CD14-positive monocyte (primary cell): Measurements from ENCODE around the gene VSIG10L. TPM values are rescaled to one million over a fixed set of nuclear protein-coding genes. Genes with fewer than 3 reads are reported as not detected.

Experiments
- DNase-seq, 3 donors: peaks; one replicate each; pipeline ENCODE4 v3.0.0-alpha.2; 2011 to 2022
- H2AFZ ChIP-seq: 2 replicates; pipeline ENCODE4 v1.6.0; 2012; ENCODE audit warnings: mild to moderate bottlenecking, low read depth, low read length, inconsistent platforms; ENCODE audit not compliant: insufficient read depth, poor library complexity, severe bottlenecking
- H3K27ac ChIP-seq, 2 donors: 1 replicate in 1 of 2; 2 replicates in 1 of 2; pipeline ENCODE4 v1.5.1; 2012 to 2013; ENCODE audit warnings: low read length in 2 of 2, control low read depth in 1 of 2, inconsistent platforms in 1 of 2, low read depth in 1 of 2, mild to moderate bottlenecking in 1 of 2
- H3K27me3 ChIP-seq, 2 donors: one replicate each; pipeline versions ENCODE4 v1.6.0 to v1.6.1; 2011 to 2013; ENCODE audit warnings: low read length in 2 of 2; ENCODE audit not compliant: control insufficient read depth in 2 of 2, insufficient read depth in 2 of 2
- H3K36me3 ChIP-seq, 2 donors: replicated peaks in 1 of 2; 1 replicate in 1 of 2; 2 replicates in 1 of 2; pipeline versions ENCODE4 v1.5.1 to v1.6.1; 2012 to 2013; ENCODE audit warnings: low read length in 2 of 2, control low read depth in 1 of 2, inconsistent platforms in 1 of 2, mild to moderate bottlenecking in 1 of 2; ENCODE audit not compliant: insufficient read depth in 2 of 2, control insufficient read depth in 1 of 2
- H3K4me1 ChIP-seq, 2 donors: 1 replicate in 1 of 2; 2 replicates in 1 of 2; pipeline versions ENCODE4 v1.5.1 to v1.6.1; 2012 to 2013; ENCODE audit warnings: low read length in 2 of 2, control low read depth in 1 of 2, inconsistent platforms in 1 of 2, mild to moderate bottlenecking in 1 of 2, moderate library complexity in 1 of 2; ENCODE audit not compliant: insufficient read depth in 2 of 2, control insufficient read depth in 1 of 2
- H3K4me2 ChIP-seq: replicated peaks from 2 replicates; pipeline ENCODE3; 2012; ENCODE audit warnings: low read length, moderate library complexity, mild to moderate bottlenecking; ENCODE audit not compliant: poor library complexity, severe bottlenecking; ENCODE audit errors: extremely low read depth
- H3K4me3 ChIP-seq, 3 experiments: fragments of 200-600 bp in 1 of 3; sonication (generic) in 1 of 3; replicated peaks in 1 of 3; 1 replicate in 2 of 3; 2 replicates in 1 of 3; pipeline ENCODE4 v1.5.1; 2011 to 2013; ENCODE audit warnings: low read length in 3 of 3, mild to moderate bottlenecking in 3 of 3, control low read depth in 2 of 3, low read depth in 2 of 3, inconsistent platforms in 1 of 3, moderate library complexity in 1 of 3
- H3K79me2 ChIP-seq: 2 replicates; pipeline ENCODE4 v1.6.0; 2012; ENCODE audit warnings: mild to moderate bottlenecking, control low read depth, inconsistent platforms, low read length, moderate library complexity; ENCODE audit not compliant: insufficient read depth
- H3K9ac ChIP-seq: 2 replicates; pipeline ENCODE4 v1.6.0; 2017; ENCODE audit warnings: low read length, mild to moderate bottlenecking; ENCODE audit not compliant: insufficient read depth, poor library complexity, severe bottlenecking
- H3K9me3 ChIP-seq, 2 donors: replicated peaks in 1 of 2; 1 replicate in 1 of 2; 2 replicates in 1 of 2; pipeline versions ENCODE4 v1.5.1 to v1.6.1; 2012 to 2013; ENCODE audit warnings: low read length in 2 of 2, control low read depth in 1 of 2; ENCODE audit not compliant: control insufficient read depth in 1 of 2, insufficient read depth in 1 of 2
- H4K20me1 ChIP-seq: 2 replicates; pipeline ENCODE4 v1.6.0; 2012; ENCODE audit warnings: mild to moderate bottlenecking, low read length, control low read depth, moderate library complexity; ENCODE audit not compliant: insufficient read depth
- H3K27ac Mint-ChIP-seq, 7 donors: one replicate each; pipeline ENCODE4 v1.8.0; 2020; ENCODE audit warnings: mild to moderate bottlenecking in 7 of 7, mixed read lengths in 7 of 7, moderate library complexity in 6 of 7, inconsistent platforms in 2 of 7
- H3K27me3 Mint-ChIP-seq, 3 donors: one replicate each; pipeline ENCODE4 v1.8.0; 2021 to 2022; ENCODE audit warnings: low read depth in 3 of 3, mild to moderate bottlenecking in 3 of 3, mixed read lengths in 3 of 3, moderate library complexity in 3 of 3, inconsistent platforms in 1 of 3
- H3K36me3 Mint-ChIP-seq, 2 donors: one replicate each; pipeline ENCODE4 v1.8.0; 2020; ENCODE audit warnings: mixed read lengths in 2 of 2, inconsistent platforms in 1 of 2, mild to moderate bottlenecking in 1 of 2
- H3K4me1 Mint-ChIP-seq: one replicate; pipeline ENCODE4 v1.8.0; 2020; ENCODE audit warnings: mild to moderate bottlenecking, mixed read lengths
- H3K4me3 Mint-ChIP-seq, 2 donors: one replicate each; pipeline ENCODE4 v1.8.0; 2020; ENCODE audit warnings: mild to moderate bottlenecking in 2 of 2, mixed read lengths in 2 of 2, moderate library complexity in 1 of 2
- H3K9me3 Mint-ChIP-seq, 7 donors: one replicate each; pipeline ENCODE4 v1.8.0; 2020 to 2022; ENCODE audit warnings: mixed read lengths in 7 of 7, mild to moderate bottlenecking in 6 of 7, moderate library complexity in 6 of 7, inconsistent platforms in 2 of 7
- CTCF ChIP-seq: fragments of 200-600 bp; IDR thresholded peaks from one replicate; pipeline ENCODE4 v1.8.0; 2022; ENCODE audit warnings: antibody characterized with exemption, mild to moderate bottlenecking
- WGBS: methylation state at CpG from one replicate; pipeline ENCODE4 v1.1.5; 2013; ENCODE audit warnings: missing lambda C conversion rate; ENCODE audit not compliant: insufficient coverage; 5-methylcytosine and 5-hydroxymethylcytosine counted together
- intact Hi-C, 2 donors: fragments of 100-400 bp; cut with micrococcal nuclease; formaldehyde crosslinking; loops; one replicate each; pipeline versions ENCODE4 v1.15.0 to v1.15.1; 2023
- polyA plus RNA-seq, 3 donors: library from polyadenylated mRNA; depleted of rRNA in 1 of 3; unstranded in 2 of 3; stranded (reverse) in 1 of 3; fragments of 300-500 nt in 2 of 3; fragments of >200 nt in 1 of 3; fragmentation: Illumina TruSeq in 2 of 3; gene quantifications; 1 replicate in 2 of 3; 2 replicates in 1 of 3; pipeline ENCODE4 v1.2.3, GENCODE V29; 2012 to 2021

Gene VSIG10L
- polyA plus RNA-seq, 3 donors: 0.62 to 2.3 (median 0.73) TPM

DNA sequence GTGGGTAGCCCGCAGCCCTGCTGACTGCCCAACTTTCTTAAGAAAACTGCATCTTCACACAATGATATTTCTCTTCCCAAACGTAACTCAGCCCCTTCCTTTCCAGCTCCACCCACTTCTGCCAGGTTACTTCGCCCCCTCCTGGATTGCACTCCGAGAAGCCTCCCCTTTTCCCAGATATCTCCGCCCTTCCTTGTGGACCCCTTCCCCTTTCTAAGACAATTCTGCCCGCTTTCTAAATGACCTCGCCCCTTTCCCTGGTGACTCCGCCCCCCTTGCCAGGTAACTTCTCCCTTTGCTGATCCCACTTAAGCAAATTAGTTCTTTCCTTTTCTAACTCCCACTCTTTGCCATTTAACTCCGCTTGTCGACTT lies 2.6 kb downstream of the VSIG10L start:
- peak overlapping the region in 1 of 2 donors; percentile 57 for H3K27ac ChIP-seq
- Mint-ChIP-seq H3K4me3 (peak overlapping the region; percentile 89 to 97), H3K9me3 (peaks cover 0 to 4% (median 0%) of the 10 kb centered on the region in 7 donors), H3K27me3 (peaks cover 22 to 25% (median 23%) of the 10 kb centered on the region in 3 donors), H3K27ac (peak overlapping the region; percentile 78 to 96 (median 90)), H3K36me3 (peaks cover 3 to 6% of the 10 kb centered on the region in 2 donors), H3K4me1 (peaks cover 18% of the 10 kb centered on the region)
- DNase-seq: no peak
- peak overlapping the region; percentile 40 to 86 (median 55) for H3K4me3 ChIP-seq
- H4K20me1 ChIP-seq: no peaks in the 10 kb centered on the region
- H3K27me3 ChIP-seq: peaks cover 0 to 12% of the 10 kb centered on the region in 2 donors
- H2AFZ ChIP-seq: peak overlapping the region; percentile 87
- peak overlapping the region; percentile 85 for H3K4me2 ChIP-seq
- H3K36me3 ChIP-seq: no peaks in the 10 kb centered on the region
- H3K9me3 ChIP-seq: no peaks in the 10 kb centered on the region
- peaks cover 19 to 23% of the 10 kb centered on the region in 2 donors for H3K4me1 ChIP-seq
- intact Hi-C loops: loop anchor here (2.0 to 5.0 kb wide), 3 partner anchors 98 to 318 kb away; no protein-coding TSS in a partner anchor
- H3K9ac ChIP-seq: no peak overlapping the region
- no peak for TF ChIP-seq CTCF
- H3K79me2 ChIP-seq: no peaks in the 10 kb centered on the region
- 0% methylated on average over 9 of the region's 10 CpGs for WGBS

DNA sequence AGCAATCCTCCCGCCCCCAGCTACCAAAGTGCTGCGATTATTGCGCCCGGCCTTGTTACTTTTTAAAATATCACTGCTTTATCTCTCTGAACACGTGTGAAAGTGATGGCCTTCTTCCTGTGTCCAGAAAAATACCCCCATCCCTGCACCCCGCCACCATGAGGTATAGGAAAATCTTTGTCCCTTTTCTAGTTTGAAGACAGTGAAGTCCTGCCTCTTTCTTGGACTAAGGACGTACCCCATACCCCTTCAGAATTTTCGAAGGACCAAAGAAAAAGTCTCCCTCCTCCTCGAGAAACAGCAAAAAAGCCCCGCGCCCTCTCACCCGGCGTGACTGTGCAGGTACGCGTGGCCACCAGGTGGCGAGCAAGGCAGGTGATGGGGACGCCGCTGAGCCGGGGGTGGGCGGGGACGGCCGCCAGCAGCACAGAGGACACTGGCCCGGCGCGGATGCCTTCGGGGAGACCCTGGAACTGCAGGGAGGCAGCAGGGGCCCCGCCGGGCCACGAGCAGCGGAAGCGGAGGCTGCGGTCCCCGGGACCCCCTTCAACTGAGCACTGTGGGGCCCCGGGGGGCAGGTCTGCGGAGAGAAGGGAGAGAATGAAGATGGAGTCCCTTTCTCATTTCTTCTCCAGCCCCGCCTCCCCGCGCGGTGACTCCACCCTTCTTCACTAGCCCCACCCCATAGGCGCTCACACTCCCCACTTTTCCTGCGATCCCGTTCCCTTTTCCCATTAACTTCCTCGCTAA lies 3.2 kb downstream of the VSIG10L start:
- H3K4me2 ChIP-seq: peak overlapping the region; percentile 85
- peaks cover 0 to 12% of the 10 kb centered on the region in 2 donors for H3K27me3 ChIP-seq
- H3K9me3 ChIP-seq: no peaks in the 10 kb centered on the region
- H3K4me1 Mint-ChIP-seq: peaks cover 18% of the 10 kb centered on the region
- H3K79me2 ChIP-seq: no peaks in the 10 kb centered on the region
- H3K27ac Mint-ChIP-seq: peak overlapping the region; percentile 78 to 96 (median 90)
- peak overlapping the region; percentile 40 to 86 (median 55) for H3K4me3 ChIP-seq
- peaks cover 0 to 4% (median 2%) of the 10 kb centered on the region in 7 donors for H3K9me3 Mint-ChIP-seq
- H2AFZ ChIP-seq: peak overlapping the region; percentile 87
- peak; percentile 96 for TF ChIP-seq CTCF
- H4K20me1 ChIP-seq: no peaks in the 10 kb centered on the region
- intact Hi-C loops: loop anchor here (2.0 to 5.0 kb wide), 3 partner anchors 99 to 319 kb away; no protein-coding TSS in a partner anchor
- DNase-seq: peak; percentile 57 to 68 (median 58)
- peaks cover 0 to 2% of the 10 kb centered on the region in 2 donors for H3K36me3 Mint-ChIP-seq
- no peak overlapping the region for H3K9ac ChIP-seq
- H3K27ac ChIP-seq: peak overlapping the region in 1 of 2 donors; percentile 57
- H3K4me3 Mint-ChIP-seq: peak overlapping the region; percentile 89 to 97
- WGBS: 0% methylated on average over 33 of the region's 43 CpGs
- peaks cover 22 to 25% (median 23%) of the 10 kb centered on the region in 3 donors for H3K27me3 Mint-ChIP-seq
- H3K4me1 ChIP-seq: peaks cover 19 to 23% of the 10 kb centered on the region in 2 donors
- H3K36me3 ChIP-seq: no peaks in the 10 kb centered on the region
